ENCODE measurements around the gene TFCP2L1. TPM values are rescaled to one million over a fixed set of nuclear protein-coding genes. Genes with fewer than 3 reads are reported as not detected.

TFCP2L1 gene
- total RNA-seq, 1 experiment from 2014 or later: 1.8 TPM

DNA sequence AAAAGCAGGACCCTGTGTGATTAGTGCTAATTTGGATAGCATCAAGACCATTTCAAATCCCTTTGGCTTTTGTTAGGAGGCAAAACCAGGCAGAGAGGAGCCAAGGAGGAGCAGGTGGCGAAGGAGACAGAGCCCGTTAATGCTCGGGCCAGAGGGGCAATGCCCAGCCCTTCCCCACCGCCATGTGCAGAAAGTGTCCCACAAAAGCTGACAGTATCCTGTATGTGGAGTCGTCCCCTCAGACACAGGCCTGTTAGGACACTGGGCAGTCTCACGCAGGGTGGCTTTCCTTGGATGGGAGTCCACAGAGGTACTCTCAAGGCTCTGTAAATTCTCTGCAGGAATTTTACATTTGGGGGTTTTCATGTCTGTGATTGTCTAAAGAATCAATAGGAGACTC lies 44.8 kb upstream of the TFCP2L1 start:
- Histone ChIP-seq H3K56ac (ENCODE audit: insufficient read length, low read depth, low read length) (no peak overlapping the region), H2AK5ac (ENCODE audit: insufficient read length, low read length) (no peak overlapping the region), H3K4me1 (ENCODE audit: insufficient read depth, low read length) (no peaks in the 10 kb centered on the region), H3T11ph (ENCODE audit: low read length) (no peak overlapping the region), H2BK120ac (ENCODE audit: low read depth, low read length, poor library complexity, severe bottlenecking) (no peak overlapping the region), H3K23ac (ENCODE audit: insufficient read length, low read depth, low read length) (no peak overlapping the region), H3K18ac (ENCODE audit: insufficient read length, low read depth, low read length) (no peak overlapping the region), H2BK15ac (ENCODE audit: low read depth, low read length) (no peak overlapping the region), H4K5ac (ENCODE audit: insufficient read length, low read depth, low read length) (no peak overlapping the region), H4K8ac (replicated peaks; ENCODE audit: insufficient read length, low read depth, low read length) (no peak overlapping the region), H2BK12ac (ENCODE audit: insufficient read length, low read depth, low read length) (no peak overlapping the region), H2BK5ac (ENCODE audit: insufficient read length, low read length) (no peak overlapping the region), H3K14ac (ENCODE audit: insufficient read depth, low read length) (no peak overlapping the region), H3K9me3 (ENCODE audit: control insufficient read depth, low read depth, low read length) (no peaks in the 10 kb centered on the region), H2AFZ (ENCODE audit: low read length) (no peak overlapping the region), H4K91ac (ENCODE audit: insufficient read length, low read depth, low read length) (no peak overlapping the region), H4K20me1 (ENCODE audit: control insufficient read depth, insufficient read depth, insufficient read length) (no peaks in the 10 kb centered on the region), H3K9ac (ENCODE audit: extremely low read depth, insufficient read length, low read length) (no peak overlapping the region), H3K4ac (ENCODE audit: low read depth, low read length) (no peak overlapping the region), H3K79me2 (ENCODE audit: insufficient read depth, low read length) (no peaks in the 10 kb centered on the region), H3K23me2 (ENCODE audit: insufficient read length, low read depth, low read length, poor library complexity, severe bottlenecking) (no peaks in the 10 kb centered on the region), H2BK20ac (ENCODE audit: low read depth, low read length, poor library complexity, severe bottlenecking) (no peak overlapping the region), H3K27ac (ENCODE audit: insufficient read length, low read depth, low read length) (no peak overlapping the region), H3K4me2 (ENCODE audit: insufficient read depth, insufficient read length, low read length) (no peak overlapping the region), H3K79me1 (ENCODE audit: insufficient read depth, low read depth, low read length, poor library complexity, severe bottlenecking) (no peaks in the 10 kb centered on the region), H3K27me3 (ENCODE audit: insufficient read depth, low read length) (no peaks in the 10 kb centered on the region)
- peaks cover 5% of the 10 kb centered on the region; the same call in 1 of the 2 replicates for H3K27me3 Mint-ChIP-seq (ENCODE audit: low read depth)
- no peak overlapping the region for H3K4me3 Mint-ChIP-seq
- H3K36me3 Mint-ChIP-seq (ENCODE audit: insufficient read depth in 1 of 3, low read depth in 3 of 3): no peaks in the 10 kb centered on the region
- H3K27ac Mint-ChIP-seq: no peak overlapping the region
- peaks cover 0 to 3% of the 10 kb centered on the region in 2 experiments; a peak in 2 of 4 replicates for H3K4me1 Mint-ChIP-seq
- no peaks in the 10 kb centered on the region; a peak in 1 of 5 replicates for H3K9me3 Mint-ChIP-seq
- no peak for DNase-seq
- no CpG with 5 or more reads among the region's 6 CpGs for WGBS (ENCODE audit: extremely low coverage, insufficient read length, low lambda C conversion rate)
- TF ChIP-seq, protein P1, sequence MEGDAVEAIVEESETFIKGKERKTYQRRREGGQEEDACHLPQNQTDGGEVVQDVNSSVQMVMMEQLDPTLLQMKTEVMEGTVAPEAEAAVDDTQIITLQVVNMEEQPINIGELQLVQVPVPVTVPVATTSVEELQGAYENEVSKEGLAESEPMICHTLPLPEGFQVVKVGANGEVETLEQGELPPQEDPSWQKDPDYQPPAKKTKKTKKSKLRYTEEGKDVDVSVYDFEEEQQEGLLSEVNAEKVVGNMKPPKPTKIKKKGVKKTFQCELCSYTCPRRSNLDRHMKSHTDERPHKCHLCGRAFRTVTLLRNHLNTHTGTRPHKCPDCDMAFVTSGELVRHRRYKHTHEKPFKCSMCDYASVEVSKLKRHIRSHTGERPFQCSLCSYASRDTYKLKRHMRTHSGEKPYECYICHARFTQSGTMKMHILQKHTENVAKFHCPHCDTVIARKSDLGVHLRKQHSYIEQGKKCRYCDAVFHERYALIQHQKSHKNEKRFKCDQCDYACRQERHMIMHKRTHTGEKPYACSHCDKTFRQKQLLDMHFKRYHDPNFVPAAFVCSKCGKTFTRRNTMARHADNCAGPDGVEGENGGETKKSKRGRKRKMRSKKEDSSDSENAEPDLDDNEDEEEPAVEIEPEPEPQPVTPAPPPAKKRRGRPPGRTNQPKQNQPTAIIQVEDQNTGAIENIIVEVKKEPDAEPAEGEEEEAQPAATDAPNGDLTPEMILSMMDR (conservative IDR thresholded peaks at IDR 0.05): no peak

Data from H9 (cell line).